GM13977 (cell line): ENCODE measurements around the gene RAP2B.

Experiments used
- DNase-seq: peaks from one replicate; pipeline ENCODE4 v3.0.0; 2012; ENCODE audit warnings: low spot score
- CTCF ChIP-seq: IDR thresholded peaks from 2 replicates; pipeline ENCODE4 v1.5.1; 2012; ENCODE audit warnings: mild to moderate bottlenecking, control low read depth; ENCODE audit not compliant: insufficient read depth; ENCODE audit errors: extremely low read depth, missing control alignments
- in situ Hi-C: fragments of 300-500 bp; cut with MboI; formaldehyde crosslinking; loops from one replicate; pipeline ENCODE4 v1.12.0; 2022; ENCODE audit warnings: low sequenced_read_pairs, low pct_unique_long_range_greater_than_20kb, mixed read lengths, inconsistent platforms; ENCODE audit not compliant: unreplicated experiment

Gene RAP2B

DNA sequence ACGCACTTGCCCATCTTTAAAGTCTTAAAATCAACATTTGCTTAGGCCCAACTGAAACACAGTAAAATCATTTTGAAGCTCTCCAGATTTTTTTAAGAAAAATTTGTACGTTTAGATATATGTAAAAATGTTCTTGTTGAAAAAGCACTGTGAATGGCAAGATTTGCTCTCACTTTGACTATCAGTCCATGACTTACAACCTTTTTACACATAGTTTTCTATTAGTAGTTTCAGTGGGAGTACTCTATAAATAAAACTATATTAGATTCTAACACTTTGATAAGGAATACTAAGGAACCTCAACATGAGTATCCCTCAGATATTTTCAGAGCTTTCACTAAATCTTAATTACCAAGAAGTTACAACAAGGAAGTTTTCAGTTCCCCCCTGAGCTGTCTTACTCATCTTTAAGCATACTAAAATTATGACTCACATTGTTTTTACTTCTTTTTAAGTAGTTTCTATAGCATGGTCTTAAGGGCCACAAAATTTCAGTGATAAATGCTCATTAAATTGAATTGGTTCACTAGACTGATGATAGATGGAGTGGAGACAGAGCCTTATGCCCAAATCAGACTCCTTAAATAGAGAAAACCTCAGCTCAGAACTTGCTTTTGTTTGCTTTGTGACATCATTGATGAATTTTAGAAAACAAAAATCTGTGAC, 31.6 kb upstream of the RAP2B start:
- TF ChIP-seq CTCF, result no peak
- in situ Hi-C loops, result no loop called here
- peak; percentile 37 for DNase-seq

GRCh38 chr3:153137626-153138025, 24.4 kb upstream of the RAP2B start:
- no peak for TF ChIP-seq CTCF
- DNase-seq, result no peak
- in situ Hi-C loops, result no loop called here

GRCh38 chr3:153138276-153139210, 23.5 kb upstream of the RAP2B start:
- TF ChIP-seq CTCF, result no peak
- in situ Hi-C loops, result no loop called here
- peak; percentile 40 for DNase-seq

DNA sequence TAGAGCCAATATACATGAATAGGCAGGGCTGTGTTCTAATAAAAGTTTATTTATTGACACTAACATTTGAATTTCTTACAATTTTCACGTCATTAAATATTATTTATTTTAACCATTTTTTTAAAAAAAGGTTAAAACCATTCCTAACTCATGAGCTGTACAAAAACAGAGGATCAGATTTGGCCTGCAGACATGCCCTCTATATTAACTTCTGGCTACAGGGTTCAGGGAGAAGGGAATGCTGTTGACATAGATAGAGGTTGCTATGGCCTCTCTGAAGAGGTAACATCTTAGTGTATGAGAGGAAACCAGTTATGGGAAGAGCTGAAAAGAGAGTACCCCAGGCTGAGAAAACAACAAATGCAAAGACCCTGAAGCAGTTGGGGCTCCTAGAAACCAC, 19.1 kb upstream of the RAP2B start:
- TF ChIP-seq CTCF, result no peak
- DNase-seq, result no peak
- in situ Hi-C loops, result no loop called here

- DNase-seq, result no peak
These were observed 18.0 kb upstream of the RAP2B start for GRCh38 chr3:153144071-153144470.

DNA sequence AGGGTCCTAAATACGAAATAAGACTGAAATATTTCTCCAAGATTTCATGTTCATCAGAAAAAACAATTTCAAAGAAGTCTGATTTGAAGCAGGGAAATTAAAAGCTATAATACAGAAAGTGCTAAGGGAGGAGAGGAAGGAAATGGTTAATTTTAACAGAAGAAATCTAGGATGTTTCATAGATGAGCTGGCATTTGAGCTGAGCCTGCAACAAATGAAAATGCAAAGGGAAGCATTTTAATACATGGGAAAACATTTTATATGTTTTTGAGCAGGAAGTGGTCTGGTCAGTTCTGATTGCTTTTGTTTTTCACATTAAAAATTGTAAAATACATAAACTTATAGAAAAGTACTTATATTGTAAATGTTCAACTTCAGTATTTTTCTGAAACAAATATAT, 17.2 kb upstream of the RAP2B start:
- in situ Hi-C loops, result no loop called here
- no peak for TF ChIP-seq CTCF
- DNase-seq, result no peak

More at GRCh38 chr3:153144071-153144470, 18.0 kb upstream of the RAP2B start:
- in situ Hi-C loops, result no loop called here
- TF ChIP-seq CTCF, result no peak
